Heart left ventricle (tissue), 13 donors: ENCODE measurements around the gene GNAO1.

Source experiments
- CTCF ChIP-seq, 12 donors: fragments of 200-600 bp; sonication (generic) in 4 of 12; IDR thresholded peaks; one replicate each; pipeline versions ENCODE4 v1.5.0 to v1.8.0; 2018 to 2022; ENCODE audit warnings: antibody characterized with exemption in 12 of 12, mild to moderate bottlenecking in 5 of 12
- POLR2A ChIP-seq, 2 donors: fragments of 450-650 bp; IDR thresholded peaks; one replicate each; pipeline ENCODE4 v1.6.1; 2017; ENCODE audit warnings: antibody characterized with exemption in 2 of 2, mild to moderate bottlenecking in 2 of 2, moderate library complexity in 2 of 2
- donor health status: ischemic (EF 13 %, LVEDD 7.1; RV severe dilation, severe dysfunction).
- donor health status: DM: no; HTN: yes; CAD: no.
- donor health status: DM: no; HTN: no; CAD: no.
- donor health status: ischemic (EF 25% LVEDD 6.9; RV normal size, moderate dysfunction).
- donor health status: ischemic (EF 25% LVEDD 5.7; RV mildly dilated, moderate dysfunction).
- donor health status: ischemic (EF 35%, LVEDD 5.7; RV mildly dilated, moderate dysfunction).
- donor health status: nonischemic (EF 11% LVEDD 7.7; RV severe dilation, severe dysfunction).
- donor health status: DM: yes; HTN: yes; CAD: no.
- donor health status: PGD.
- donor health status: ischemic (EF 29% LVEDD 5.4; RV normal size, mild dysfunction).
- donor health status: nonischemic (EF 23%, LVEDD 6.1; RV moderate dilation, normal function).

GRCh38 chr16:56207421-56207820, 16.1 kb downstream of the GNAO1 start:
- TF ChIP-seq CTCF (IDR thresholded peaks at IDR 0.05), result no peak
- TF ChIP-seq POLR2A (IDR thresholded peaks at IDR 0.05), result no peak
